T-helper 17 cell (primary cell): ENCODE results near the gene TFAP2A. TPM values are rescaled to one million over a fixed set of nuclear protein-coding genes. Genes with fewer than 3 reads are reported as not detected.
A peak's percentile ranks its signal among the peaks of the same experiment; 100 is the strongest.

ENCODE experiments used
- ATAC-seq: fragments of 150-1000 bp; cut with Tn5 transposase; 2 replicates; pipeline ENCODE4 v1.10.0; 2021; ENCODE audit warnings: mild to moderate bottlenecking, moderate library complexity
- DNase-seq, 3 donors: peaks; one replicate each; pipeline versions ENCODE4 v3.0.0 to v3.0.0-alpha.2; 2020 to 2021
- H3K9me3 ChIP-seq: one replicate; pipeline ENCODE4 v1.7.0; 2013; ENCODE audit warnings: low read length, mild to moderate bottlenecking; ENCODE audit not compliant: control insufficient read depth, poor library complexity, severe bottlenecking
- H3K27ac Mint-ChIP-seq: one replicate; pipeline ENCODE4 v1.8.0; 2022; ENCODE audit warnings: mild to moderate bottlenecking, moderate library complexity, mixed read lengths
- H3K27me3 Mint-ChIP-seq: one replicate; pipeline ENCODE4 v1.8.0; 2022; ENCODE audit warnings: mixed read lengths
- H3K36me3 Mint-ChIP-seq: one replicate; pipeline ENCODE4 v1.8.0; 2022; ENCODE audit warnings: low read depth, mixed read lengths
- H3K4me1 Mint-ChIP-seq: one replicate; pipeline ENCODE4 v1.8.0; 2022; ENCODE audit warnings: mild to moderate bottlenecking, mixed read lengths
- H3K4me3 Mint-ChIP-seq: one replicate; pipeline ENCODE4 v1.8.0; 2022; ENCODE audit warnings: mild to moderate bottlenecking, moderate library complexity, mixed read lengths
- total RNA-seq, 4 donors: library from RNA in 2 of 4; stranded (reverse) in 2 of 4; gene quantifications; one replicate each; pipeline ENCODE4 v1.2.3 and lab custom pipeline; 2022 to 2026

The TFAP2A gene
- total RNA-seq, 2 donors from 2014 or later, result 0.18 to 0.40 TPM

DNA sequence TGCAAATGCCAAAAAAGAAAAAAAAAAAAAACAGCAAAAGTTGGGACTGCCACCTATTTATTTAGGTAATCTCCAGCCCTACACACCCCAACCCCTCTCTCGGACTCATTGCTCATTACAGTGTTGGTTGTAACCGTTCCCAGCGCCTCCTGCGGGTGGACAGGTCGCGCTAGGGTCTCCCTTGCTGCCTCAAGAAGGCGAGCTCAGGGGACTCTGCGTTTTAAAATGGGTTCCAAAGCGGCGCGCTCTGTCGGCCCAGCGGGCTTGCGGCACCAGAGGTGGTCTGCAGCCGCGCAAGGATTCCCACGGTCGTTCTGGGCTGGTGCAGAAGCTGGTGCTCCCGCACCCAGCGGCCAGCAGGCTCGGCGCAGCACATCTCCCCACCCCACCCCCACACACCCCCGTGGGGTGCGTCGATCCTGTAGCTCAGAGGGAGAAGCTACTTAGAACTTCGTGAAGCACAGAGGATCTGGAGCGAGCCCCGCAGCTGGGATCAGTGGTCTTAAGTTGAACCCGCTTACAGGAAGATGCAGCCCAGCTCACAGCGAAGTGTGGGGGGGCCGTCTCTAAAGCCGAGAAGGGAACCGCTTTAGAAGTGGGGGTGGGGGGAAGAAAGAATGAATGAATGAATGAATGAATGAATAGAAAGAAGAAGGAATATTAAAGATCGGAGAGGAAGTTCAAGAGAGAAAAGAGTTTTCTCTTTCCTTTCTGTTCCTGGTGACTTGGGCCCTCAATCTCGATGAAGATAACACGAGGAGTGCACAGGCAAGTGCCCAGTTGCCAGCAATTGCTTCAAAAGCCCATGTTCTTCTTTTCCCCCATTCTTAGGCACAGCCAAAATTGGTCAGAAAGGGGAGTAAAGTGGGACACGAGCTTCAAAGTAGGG lies 780 bp downstream of the TFAP2A start:
- no peak for DNase-seq
- Mint-ChIP-seq H3K4me1 (peaks cover 11% of the 10 kb centered on the region), H3K27me3 (peaks cover 76% of the 10 kb centered on the region), H3K36me3 (peaks cover 6% of the 10 kb centered on the region), H3K4me3 (peak overlapping the region; percentile 91), H3K27ac (peak overlapping the region; percentile 67)
- H3K9me3 ChIP-seq, result peaks cover 12% of the 10 kb centered on the region
- ATAC-seq, result no peak

- Mint-ChIP-seq H3K4me3 (peak overlapping the region; percentile 91), H3K27ac (peak overlapping the region; percentile 67), H3K36me3 (peaks cover 6% of the 10 kb centered on the region), H3K4me1 (peaks cover 11% of the 10 kb centered on the region), H3K27me3 (peaks cover 70% of the 10 kb centered on the region)
- ATAC-seq, result no peak
- no peak for DNase-seq
- H3K9me3 ChIP-seq, result peaks cover 12% of the 10 kb centered on the region
Measured at GRCh38 chr6:10413262-10413849, 1.5 kb downstream of the TFAP2A start.

DNA sequence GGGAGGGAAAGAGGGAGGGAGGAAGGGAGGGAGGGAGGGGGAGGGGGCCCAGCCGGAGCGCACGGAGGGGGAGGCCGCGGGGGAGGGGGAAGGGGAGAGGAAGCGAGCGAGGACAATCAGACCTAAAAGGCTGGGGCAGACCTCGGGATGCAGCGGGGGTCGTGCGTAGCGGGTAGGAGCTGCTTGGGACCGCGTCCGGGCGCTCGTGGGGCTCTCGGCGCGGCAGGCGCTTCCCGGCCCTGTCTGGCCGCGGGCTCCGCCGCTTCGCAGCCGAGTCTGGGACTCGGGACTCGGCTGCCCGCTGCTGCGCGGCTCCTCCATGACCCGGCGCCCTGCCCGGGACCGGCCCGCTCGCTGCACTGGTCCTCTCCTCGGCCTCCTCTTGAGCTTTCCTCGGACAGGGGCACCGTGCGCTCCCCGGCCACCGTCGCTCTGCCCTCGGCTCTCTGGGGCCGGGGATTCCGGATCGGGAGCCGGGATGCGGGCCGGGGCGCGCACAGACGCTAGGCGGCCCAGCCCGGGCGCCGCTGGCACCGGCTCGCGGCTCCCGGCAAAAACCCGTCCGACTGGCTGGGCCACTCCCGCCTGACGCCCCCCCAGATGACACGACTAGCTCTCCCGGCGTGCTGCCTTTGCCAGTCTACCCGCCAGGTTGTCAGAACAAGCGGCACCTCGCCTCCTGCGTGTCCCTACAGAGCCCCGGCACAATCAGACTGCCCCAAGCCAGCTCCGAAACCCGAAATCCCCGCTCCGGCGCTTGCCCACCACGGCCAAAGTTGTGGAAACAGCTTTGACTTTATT lies 2.2 kb downstream of the TFAP2A start:
- peak; percentile 48 for ATAC-seq
- peak overlapping the region; percentile 91 for H3K4me3 Mint-ChIP-seq
- peaks cover 6% of the 10 kb centered on the region for H3K36me3 Mint-ChIP-seq
- peaks cover 11% of the 10 kb centered on the region for H3K4me1 Mint-ChIP-seq
- peaks cover 68% of the 10 kb centered on the region for H3K27me3 Mint-ChIP-seq
- peak overlapping the region; percentile 69 for H3K27ac Mint-ChIP-seq
- peaks cover 16% of the 10 kb centered on the region for H3K9me3 ChIP-seq
- DNase-seq, result no peak

- peaks cover 16% of the 10 kb centered on the region for H3K9me3 ChIP-seq
- Mint-ChIP-seq H3K36me3 (peaks cover 6% of the 10 kb centered on the region), H3K4me1 (peaks cover 11% of the 10 kb centered on the region), H3K27ac (peak overlapping the region; percentile 69), H3K4me3 (peak overlapping the region; percentile 91), H3K27me3 (peaks cover 66% of the 10 kb centered on the region)
- DNase-seq (no peak), ATAC-seq (peak; percentile 72)
Measured at GRCh38 chr6:10411971-10412460, 2.9 kb downstream of the TFAP2A start.

GRCh38 chr6:10411131-10411970 lies 3.5 kb downstream of the TFAP2A start:
- peaks cover 19% of the 10 kb centered on the region for H3K9me3 ChIP-seq

GRCh38 chr6:10410207-10411050 lies 4.4 kb downstream of the TFAP2A start:
- DNase-seq, result no peak
- H3K9me3 ChIP-seq, result peaks cover 19% of the 10 kb centered on the region
- peak overlapping the region; percentile 91 for H3K4me3 Mint-ChIP-seq
- H3K36me3 Mint-ChIP-seq, result peaks cover 6% of the 10 kb centered on the region
- no peak for ATAC-seq
- H3K4me1 Mint-ChIP-seq, result peaks cover 11% of the 10 kb centered on the region
- peaks cover 57% of the 10 kb centered on the region for H3K27me3 Mint-ChIP-seq
- peak overlapping the region; percentile 0 for H3K27ac Mint-ChIP-seq

More at GRCh38 chr6:10411131-10411970, 3.5 kb downstream of the TFAP2A start:
- Mint-ChIP-seq H3K4me3 (peak overlapping the region; percentile 91), H3K27me3 (peaks cover 66% of the 10 kb centered on the region), H3K36me3 (peaks cover 6% of the 10 kb centered on the region), H3K27ac (peak overlapping the region; percentile 69), H3K4me1 (peaks cover 11% of the 10 kb centered on the region)
- ATAC-seq (peak; percentile 24), DNase-seq (no peak)

- no peak overlapping the region for H3K27ac Mint-ChIP-seq
- H3K4me3 Mint-ChIP-seq, result peak overlapping the region; percentile 2
- peaks cover 11% of the 10 kb centered on the region for H3K4me1 Mint-ChIP-seq
Measured at GRCh38 chr6:10409731-10410206, 5.1 kb downstream of the TFAP2A start.

GRCh38 chr6:10409233-10409721 lies 5.6 kb downstream of the TFAP2A start:
- DNase-seq (no peak), ATAC-seq (no peak)
- peaks cover 16% of the 10 kb centered on the region for H3K9me3 ChIP-seq
- H3K27ac Mint-ChIP-seq, result no peak overlapping the region
- H3K4me3 Mint-ChIP-seq, result no peak overlapping the region
- peaks cover 13% of the 10 kb centered on the region for H3K4me1 Mint-ChIP-seq
- H3K36me3 Mint-ChIP-seq, result peaks cover 6% of the 10 kb centered on the region
- peaks cover 51% of the 10 kb centered on the region for H3K27me3 Mint-ChIP-seq

More at GRCh38 chr6:10409731-10410206, 5.1 kb downstream of the TFAP2A start:
- Mint-ChIP-seq H3K27me3 (peaks cover 53% of the 10 kb centered on the region), H3K36me3 (peaks cover 6% of the 10 kb centered on the region)
- peaks cover 19% of the 10 kb centered on the region for H3K9me3 ChIP-seq
- no peak for ATAC-seq
- no peak for DNase-seq

DNA sequence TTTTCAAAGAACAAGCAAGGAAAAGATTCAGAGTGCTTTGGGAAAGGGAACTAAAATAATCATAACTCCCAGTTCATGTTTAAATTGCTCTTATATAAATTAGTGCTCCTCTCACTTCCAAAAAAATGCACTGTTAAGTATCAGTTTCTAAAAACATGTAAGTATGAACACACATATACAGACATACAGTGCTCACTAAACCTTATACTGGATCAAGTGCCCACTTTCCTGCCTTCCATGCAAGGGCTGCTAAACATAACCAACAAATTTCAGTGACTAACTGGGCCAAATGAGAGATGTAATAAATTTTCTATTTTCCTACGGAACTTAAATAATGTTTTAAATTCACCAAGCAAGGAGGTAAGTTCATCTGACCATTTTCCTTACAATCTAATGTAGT lies 6.4 kb downstream of the TFAP2A start:
- peaks cover 6% of the 10 kb centered on the region for H3K36me3 Mint-ChIP-seq

DNA sequence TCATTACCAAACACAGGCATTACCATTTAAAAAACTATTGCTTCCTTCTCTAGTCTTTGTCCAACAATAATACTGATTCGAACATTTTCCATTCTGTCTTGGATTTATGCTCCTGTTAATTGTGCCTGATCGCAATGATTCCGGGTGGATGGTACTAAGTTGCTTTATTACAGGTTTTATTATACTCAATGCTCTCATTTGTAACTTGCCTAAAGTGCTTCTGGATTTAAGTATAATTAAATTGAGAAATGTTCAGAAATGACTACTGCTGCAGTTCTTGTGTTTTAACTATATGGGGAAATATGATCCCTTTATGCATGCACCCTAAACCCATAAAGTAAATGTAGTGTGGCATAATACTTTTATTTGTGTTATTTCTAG lies 7.2 kb downstream of the TFAP2A start:
- DNase-seq (no peak), ATAC-seq (no peak)
- no peak overlapping the region for H3K4me3 Mint-ChIP-seq
- H3K36me3 Mint-ChIP-seq, result peaks cover 6% of the 10 kb centered on the region
- H3K27me3 Mint-ChIP-seq, result peaks cover 39% of the 10 kb centered on the region
- H3K9me3 ChIP-seq, result peaks cover 16% of the 10 kb centered on the region
- no peak overlapping the region for H3K27ac Mint-ChIP-seq
- H3K4me1 Mint-ChIP-seq, result peaks cover 8% of the 10 kb centered on the region

More for the DNA sequence above, 6.4 kb downstream of the TFAP2A start:
- Mint-ChIP-seq H3K4me3 (no peak overlapping the region), H3K4me1 (peaks cover 12% of the 10 kb centered on the region), H3K27me3 (peaks cover 43% of the 10 kb centered on the region), H3K27ac (no peak overlapping the region)
- no peak for ATAC-seq
- DNase-seq, result no peak
- H3K9me3 ChIP-seq, result peaks cover 16% of the 10 kb centered on the region

DNA sequence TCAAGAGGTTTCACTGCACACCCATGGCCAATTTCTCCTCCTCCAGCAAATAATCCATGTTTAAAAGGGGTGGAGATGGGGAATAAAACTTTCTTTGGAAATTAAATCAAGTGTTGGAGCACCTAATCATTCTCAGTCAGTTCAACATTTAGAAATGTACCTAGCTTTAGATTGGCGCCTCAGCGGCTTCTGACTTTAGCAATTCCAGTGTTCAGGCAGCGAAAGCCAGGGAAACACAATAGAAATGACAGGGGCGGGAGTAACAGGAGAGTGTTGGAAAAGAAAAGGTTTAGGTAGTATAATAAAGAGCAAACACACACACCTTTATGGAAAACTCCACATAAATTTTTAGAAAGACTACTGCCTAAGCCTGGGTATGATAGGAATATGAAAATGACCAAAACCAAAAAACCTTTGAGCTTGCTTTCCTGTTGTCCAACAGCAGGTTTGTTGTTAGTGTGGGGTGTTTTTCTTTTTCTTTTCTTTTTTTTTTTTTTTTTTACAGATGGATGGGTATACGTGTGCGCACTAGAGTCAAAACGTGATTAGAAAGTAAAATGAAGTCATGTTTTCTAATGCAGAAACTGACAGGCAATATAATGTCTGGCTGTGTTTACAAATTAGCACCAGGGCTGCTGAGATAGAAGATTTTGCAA lies 7.7 kb downstream of the TFAP2A start:
- no peak overlapping the region for H3K27ac Mint-ChIP-seq
- H3K36me3 Mint-ChIP-seq, result peaks cover 5% of the 10 kb centered on the region
- H3K9me3 ChIP-seq, result peaks cover 16% of the 10 kb centered on the region
- H3K4me3 Mint-ChIP-seq, result no peak overlapping the region
- DNase-seq, result no peak
- H3K4me1 Mint-ChIP-seq, result peaks cover 7% of the 10 kb centered on the region
- peaks cover 39% of the 10 kb centered on the region for H3K27me3 Mint-ChIP-seq
- ATAC-seq, result no peak
